Common myeloid progenitor, CD34-positive (primary cell): ENCODE measurements around the gene EXO1.

Experiments used
- CTCF ChIA-PET: fragments of 350-600 bp; sonication (Branson Sonifier 250); formaldehyde crosslinking; loops from one replicate; lab custom pipeline; 2021; ENCODE audit warnings: antibody characterized with exemption; lab: Charles Lee
- POLR2A ChIA-PET: fragments of 350-600 bp; sonication (Branson Sonifier 250); formaldehyde crosslinking; loops from one replicate; lab custom pipeline; 2021; ENCODE audit warnings: antibody characterized with exemption; lab: Charles Lee
- DNase-seq, 3 donors: peaks; one replicate each; pipeline versions ENCODE4 v3.0.0 to v3.0.0-alpha.2; 2013
- H3K27ac ChIP-seq, 2 experiments: 1 replicate in 1 of 2; 2 replicates in 1 of 2; pipeline ENCODE4 v1.7.0; 2013; ENCODE audit warnings: inconsistent platforms in 2 of 2, low read length in 2 of 2, mild to moderate bottlenecking in 2 of 2, low read depth in 1 of 2, moderate library complexity in 1 of 2; ENCODE audit not compliant: severe bottlenecking in 2 of 2, insufficient read depth in 1 of 2, poor library complexity in 1 of 2
- H3K27me3 ChIP-seq, 5 experiments: replicated peaks in 2 of 5; 1 replicate in 3 of 5; 2 replicates in 2 of 5; pipeline versions ENCODE4 v1.6.1 to v1.7.0; 2013; ENCODE audit warnings: low read length in 4 of 5, mild to moderate bottlenecking in 2 of 5, moderate library complexity in 2 of 5, inconsistent platforms in 1 of 5; ENCODE audit not compliant: insufficient read depth in 5 of 5, control insufficient read depth in 4 of 5
- H3K36me3 ChIP-seq, 4 experiments: 1 replicate in 2 of 4; 2 replicates in 2 of 4; pipeline versions ENCODE4 v1.6.1 to v1.7.0; 2013; ENCODE audit warnings: low read length in 3 of 4, control low read depth in 1 of 4, mild to moderate bottlenecking in 1 of 4; ENCODE audit not compliant: control insufficient read depth in 4 of 4, insufficient read depth in 4 of 4
- H3K4me1 ChIP-seq, 4 experiments: 1 replicate in 3 of 4; 2 replicates in 1 of 4; pipeline versions ENCODE4 v1.6.1 to v1.7.1; 2013; ENCODE audit warnings: low read length in 3 of 4, mild to moderate bottlenecking in 3 of 4, control low read depth in 1 of 4, inconsistent platforms in 1 of 4, moderate library complexity in 1 of 4; ENCODE audit not compliant: control insufficient read depth in 4 of 4, insufficient read depth in 4 of 4; ENCODE audit errors: control extremely low read depth in 1 of 4
- H3K4me3 ChIP-seq, 7 experiments: 1 replicate in 4 of 7; 2 replicates in 3 of 7; pipeline versions ENCODE4 v1.5.1 to v1.7.0; 2013; ENCODE audit warnings: mild to moderate bottlenecking in 7 of 7, low read length in 6 of 7, moderate library complexity in 6 of 7, inconsistent platforms in 2 of 7, low read depth in 2 of 7, control low read depth in 1 of 7; ENCODE audit not compliant: insufficient read depth in 4 of 7, control insufficient read depth in 1 of 7; ENCODE audit errors: extremely low read depth in 1 of 7
- H3K9me3 ChIP-seq, 5 experiments: 1 replicate in 4 of 5; 2 replicates in 1 of 5; pipeline versions ENCODE4 v1.6.1 to v1.7.1; 2013; ENCODE audit warnings: low read length in 4 of 5, mild to moderate bottlenecking in 2 of 5, inconsistent platforms in 1 of 5, low read depth in 1 of 5, moderate library complexity in 1 of 5; ENCODE audit not compliant: control insufficient read depth in 4 of 5, insufficient read depth in 2 of 5; ENCODE audit errors: control extremely low read depth in 1 of 5
- WGBS: methylation state at CpG from one replicate; pipeline ENCODE4 v1.1.5; 2013; ENCODE audit not compliant: insufficient coverage; 5-methylcytosine and 5-hydroxymethylcytosine counted together

The EXO1 gene

DNA sequence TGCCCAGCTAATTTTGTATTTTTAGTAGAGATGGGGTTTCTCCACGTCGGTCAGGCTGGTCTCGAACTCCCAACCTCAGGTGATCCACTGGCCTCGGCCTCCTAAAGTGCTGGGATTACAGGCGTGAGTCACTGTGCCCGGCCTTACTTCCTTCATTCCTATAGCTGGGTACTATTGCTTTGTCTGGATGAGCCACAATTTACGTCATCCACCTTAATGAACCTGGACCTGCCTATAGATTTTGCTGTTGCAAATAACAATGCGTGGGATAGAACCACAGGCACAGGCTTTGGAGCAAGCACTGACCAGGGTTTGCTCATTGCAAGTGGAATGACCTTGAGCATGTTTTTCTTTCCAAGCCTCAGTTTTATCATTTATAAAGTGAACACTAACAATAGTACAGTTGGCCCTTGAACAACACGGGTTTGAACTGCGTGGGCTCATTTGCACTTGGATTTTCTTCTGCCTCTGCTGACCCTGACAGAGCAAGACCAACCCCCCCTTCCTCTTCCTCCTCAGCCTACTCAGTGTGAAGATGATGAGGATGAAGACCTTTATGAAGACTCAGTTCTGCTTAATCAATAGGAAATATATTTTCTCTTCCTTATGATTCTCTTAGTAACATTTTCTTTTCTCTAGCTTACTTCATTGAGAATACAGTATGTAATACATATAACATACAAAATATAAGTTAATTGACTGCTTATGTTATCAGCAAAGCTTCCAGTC is 76.2 kb downstream of the EXO1 start:
- 98% methylated on average over 8 of the region's 10 CpGs for WGBS
- Histone ChIP-seq H3K9me3 (no peaks in the 10 kb centered on the region), H3K36me3 (no peaks in the 10 kb centered on the region), H3K27ac (no peak overlapping the region), H3K4me3 (no peak overlapping the region), H3K27me3 (peaks cover 0 to 3% (median 0%) of the 10 kb centered on the region in 5 experiments), H3K4me1 (no peaks in the 10 kb centered on the region)
- no peak for DNase-seq
- ChIA-PET POLR2A (no interaction called here), CTCF (interaction anchor here (1.3 kb wide), 1 partner anchor 32 kb away, joined by 3 read pairs; no protein-coding TSS in a partner anchor)

DNA sequence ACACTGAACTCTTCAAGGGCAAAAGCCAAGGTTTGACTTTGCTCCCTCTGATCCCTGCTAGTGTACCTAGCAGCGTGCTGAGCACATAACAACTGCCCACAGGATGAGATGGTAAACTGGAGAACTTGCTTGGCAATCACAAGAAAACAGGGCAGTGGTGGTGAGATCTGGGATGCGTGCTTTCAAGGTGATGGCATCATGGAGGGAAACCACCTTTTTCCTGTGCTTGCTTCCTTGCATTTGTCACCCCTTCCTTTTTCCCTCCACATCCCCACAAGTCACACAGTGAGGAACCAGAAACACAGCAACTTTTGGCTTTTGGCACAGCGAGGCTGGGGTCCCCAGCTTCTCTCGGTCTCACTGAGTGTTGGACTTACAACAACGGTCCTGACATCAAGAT is 78.1 kb downstream of the EXO1 start:
- Histone ChIP-seq H3K27me3 (peaks cover 0 to 3% (median 0%) of the 10 kb centered on the region in 5 experiments), H3K4me3 (no peak overlapping the region), H3K9me3 (no peaks in the 10 kb centered on the region), H3K27ac (no peak overlapping the region), H3K4me1 (no peaks in the 10 kb centered on the region), H3K36me3 (no peaks in the 10 kb centered on the region)
- POLR2A ChIA-PET = no interaction called here
- CTCF ChIA-PET = no interaction called here
- 96% methylated on average over 3 of the region's 5 CpGs for WGBS
- DNase-seq = no peak

DNA sequence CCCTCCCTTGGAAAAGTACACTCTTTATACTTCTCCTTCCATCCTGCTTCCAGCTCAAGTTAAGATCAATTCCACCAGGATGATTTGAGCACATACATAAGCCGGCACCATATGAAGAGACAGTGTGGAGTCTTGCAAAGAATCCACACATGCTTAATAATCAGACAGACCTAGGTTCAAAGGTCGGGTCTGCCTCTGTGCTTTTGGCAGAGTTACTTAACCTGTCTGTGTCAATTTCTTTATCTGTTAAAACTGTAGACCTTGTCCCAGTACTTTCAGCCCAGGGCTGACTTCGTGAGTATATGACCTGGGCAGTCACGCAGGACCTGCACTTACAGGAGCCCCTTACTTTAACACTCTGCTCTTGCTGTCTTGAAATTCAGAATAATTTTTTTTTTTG is 79.3 kb downstream of the EXO1 start:
- DNase-seq = no peak
- POLR2A ChIA-PET = no interaction called here

DNA sequence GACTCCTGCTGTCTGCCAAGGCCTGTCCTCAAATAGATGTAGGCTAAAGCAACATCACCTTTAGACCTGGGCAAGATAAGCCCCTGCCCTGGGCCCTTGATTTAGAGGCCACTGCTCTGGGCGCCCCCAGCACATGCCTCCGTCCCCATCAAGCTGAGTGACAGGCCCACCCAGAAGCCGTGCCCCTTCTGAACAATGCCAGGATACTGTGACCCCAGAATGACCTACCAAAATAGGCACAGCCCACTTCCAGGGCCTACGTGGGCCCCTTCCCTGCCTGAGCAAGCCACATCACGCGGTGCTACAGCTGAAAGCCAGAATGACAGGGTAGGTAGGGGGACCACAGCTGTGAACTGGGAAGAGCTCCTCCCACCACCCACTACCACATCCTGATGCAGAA is 84.8 kb downstream of the EXO1 start:
- 70% methylated on average over 3 of the region's 6 CpGs for WGBS
- H3K4me3 ChIP-seq = no peak overlapping the region
- peaks cover 0 to 9% (median 4%) of the 10 kb centered on the region in 5 experiments for H3K27me3 ChIP-seq
- no peaks in the 10 kb centered on the region for H3K4me1 ChIP-seq
- ChIA-PET POLR2A (no interaction called here), CTCF (no interaction called here)
- no peak overlapping the region for H3K27ac ChIP-seq
- DNase-seq = no peak
- peaks cover 0 to 2% (median 0%) of the 10 kb centered on the region in 5 experiments for H3K9me3 ChIP-seq
- no peaks in the 10 kb centered on the region for H3K36me3 ChIP-seq

More for the DNA sequence above, 79.3 kb downstream of the EXO1 start:
- H3K27me3 ChIP-seq = peaks cover 0 to 3% (median 0%) of the 10 kb centered on the region in 5 experiments
- no peak overlapping the region for H3K4me3 ChIP-seq
- no peak overlapping the region for H3K27ac ChIP-seq
- CTCF ChIA-PET = no interaction called here
- no peaks in the 10 kb centered on the region for H3K4me1 ChIP-seq
- 86% methylated on average over 2 of the region's 4 CpGs for WGBS
- no peaks in the 10 kb centered on the region for H3K9me3 ChIP-seq
- H3K36me3 ChIP-seq = no peaks in the 10 kb centered on the region

DNA sequence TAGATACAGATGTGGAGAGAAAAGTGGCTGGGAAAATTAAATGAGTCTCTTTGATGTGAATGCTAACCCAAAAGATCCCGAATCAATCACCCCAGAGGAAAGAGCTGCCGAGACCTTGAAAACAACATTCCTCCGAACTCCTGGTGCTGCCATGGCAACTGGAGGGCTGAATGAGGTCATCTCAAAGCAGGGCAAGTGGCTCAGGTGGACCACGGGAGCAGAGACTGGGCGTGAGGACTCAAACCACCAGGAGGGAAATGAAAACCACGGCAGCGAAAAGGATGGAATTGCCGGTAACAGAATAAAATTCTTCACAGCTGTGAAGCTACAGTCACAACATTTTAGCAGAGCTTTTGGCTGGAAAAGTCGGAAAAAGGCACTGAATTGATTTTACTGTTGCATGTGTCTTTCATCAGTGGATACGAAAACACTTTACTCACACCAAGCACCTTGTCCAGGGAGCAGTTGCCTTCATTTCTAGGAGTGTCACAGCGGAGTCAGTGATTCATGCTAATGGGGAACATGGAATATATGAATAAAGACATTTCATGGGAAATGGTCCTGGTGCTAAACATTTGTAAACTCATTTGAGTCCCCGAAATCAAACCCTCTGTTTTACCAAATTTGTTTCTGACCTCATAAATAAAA is 86.3 kb downstream of the EXO1 start:
- Histone ChIP-seq H3K4me3 (no peak overlapping the region), H3K9me3 (peaks cover 0 to 2% (median 0%) of the 10 kb centered on the region in 5 experiments), H3K27me3 (peaks cover 0 to 9% (median 4%) of the 10 kb centered on the region in 5 experiments), H3K27ac (no peak overlapping the region), H3K4me1 (no peaks in the 10 kb centered on the region), H3K36me3 (no peaks in the 10 kb centered on the region)
- WGBS = 36% methylated on average over 8 of the region's 12 CpGs
- ChIA-PET POLR2A (no interaction called here), CTCF (no interaction called here)
- no peak for DNase-seq

DNA sequence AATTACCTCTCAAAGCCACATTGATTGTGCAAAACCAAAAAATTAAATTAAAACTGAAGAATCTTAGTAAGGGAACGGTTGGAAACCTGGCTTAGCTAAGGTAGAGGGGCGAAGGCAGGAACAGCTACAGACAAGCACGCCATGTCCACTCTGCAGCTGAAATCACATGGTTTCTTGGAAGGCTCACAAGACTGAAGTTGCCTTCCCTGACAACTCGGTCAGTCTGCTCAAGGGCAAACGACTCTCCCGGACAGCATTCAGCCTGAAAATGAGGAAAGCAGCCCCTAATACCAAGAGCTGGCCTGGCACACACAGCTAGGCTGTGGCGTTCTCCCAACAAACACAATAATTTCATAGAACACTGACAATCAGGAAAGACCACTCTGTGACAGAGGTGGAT is 86.9 kb downstream of the EXO1 start:
- no peak for DNase-seq
- Histone ChIP-seq H3K4me3 (no peak overlapping the region), H3K27me3 (peaks cover 0 to 9% (median 4%) of the 10 kb centered on the region in 5 experiments), H3K9me3 (peaks cover 0 to 2% (median 0%) of the 10 kb centered on the region in 5 experiments), H3K36me3 (no peaks in the 10 kb centered on the region), H3K27ac (no peak overlapping the region), H3K4me1 (no peaks in the 10 kb centered on the region)
- POLR2A ChIA-PET = no interaction called here
- CTCF ChIA-PET = no interaction called here
- 72% methylated on average over 7 of the region's 7 CpGs for WGBS
